GM12878 (cell line): ENCODE measurements around the gene APPBP2. TPM values are rescaled to one million over a fixed set of nuclear protein-coding genes. Genes with fewer than 3 reads are reported as not detected.

ENCODE experiments used
- ATAC-seq: fragments of 200-7000 bp; cut with Tn5 transposase; 3 replicates; pipeline ENCODE4 v1.9.1; 2020; ENCODE audit warnings: mild to moderate bottlenecking, moderate library complexity
- BruUV-seq: library from RNA; stranded (reverse); fragments of 400-500 nt; replicated peaks from 2 replicates; lab custom pipeline; 2021; lab: Mats Ljungman, UMichigan
- CTCF ChIA-PET: fragments of 300-600 bp; sonication (Branson Sonifier 250); formaldehyde crosslinking; extraction: SDS; loops from one replicate; lab custom pipeline; 2021; ENCODE audit warnings: inconsistent platforms; lab: Yijun Ruan, JAX
- POLR2A ChIA-PET: fragments of 350-600 bp; formaldehyde crosslinking; extraction: SDS; loops from one replicate; lab custom pipeline; 2021; ENCODE audit warnings: inconsistent platforms; lab: Charles Lee
- RAD21 ChIA-PET: fragments of 300-600 bp; sonication (Branson Sonifier 250); formaldehyde crosslinking; loops from one replicate; lab custom pipeline; 2023; ENCODE audit warnings: antibody characterized with exemption; ENCODE audit not compliant: unreplicated experiment; lab: Charles Lee
- SMC1A ChIA-PET: fragments of 300-600 bp; sonication (Branson Sonifier 250); formaldehyde crosslinking; loops from one replicate; lab custom pipeline; 2023; ENCODE audit not compliant: unreplicated experiment, uncharacterized antibody; lab: Charles Lee
- DNase-seq: peaks from one replicate; pipeline ENCODE4 v3.0.0-alpha.2; 2011; ENCODE audit warnings: low read depth, low spot score
- FAIRE-seq: peaks from 3 replicates; lab custom pipeline; 2011; peaks lifted over from hg19 to GRCh38; lab: Jason Lieb, UNC
- H2AFZ ChIP-seq: 2 replicates; pipeline ENCODE4 v1.6.0; 2011; ENCODE audit warnings: low read depth, low read length, control low read depth; ENCODE audit not compliant: control insufficient read depth
- H3K27ac ChIP-seq: 2 replicates; pipeline ENCODE4 v1.5.1; 2011; ENCODE audit warnings: control low read depth; ENCODE audit not compliant: control insufficient read depth, insufficient read depth
- H3K27me3 ChIP-seq, 2 experiments: replicated peaks in 1 of 2; 2 replicates each; pipeline versions ENCODE4 v1.6.0 to v1.6.1; 2011; ENCODE audit warnings: low read length in 1 of 2; ENCODE audit not compliant: control insufficient read depth in 2 of 2, insufficient read depth in 2 of 2
- H3K36me3 ChIP-seq, 2 experiments: 2 replicates each; pipeline ENCODE4 v1.5.1; 2011; ENCODE audit warnings: low read length in 1 of 2; ENCODE audit not compliant: control insufficient read depth in 2 of 2, insufficient read depth in 2 of 2
- H3K4me1 ChIP-seq: 2 replicates; pipeline ENCODE4 v1.6.1; 2011; ENCODE audit warnings: mild to moderate bottlenecking, low read length, moderate library complexity, mixed read lengths; ENCODE audit not compliant: control insufficient read depth, insufficient read depth
- H3K4me2 ChIP-seq: 2 replicates; pipeline ENCODE4 v1.6.0; 2011; ENCODE audit warnings: control low read depth; ENCODE audit not compliant: control insufficient read depth, insufficient read depth
- H3K4me3 ChIP-seq: fragments of 200-600 bp; sonication (generic); 2 replicates; pipeline ENCODE4 v1.5.1; 2016
- H3K79me2 ChIP-seq: 2 replicates; pipeline ENCODE4 v1.6.0; 2011; ENCODE audit warnings: low read length; ENCODE audit not compliant: control insufficient read depth, insufficient read depth
- H3K9ac ChIP-seq: 2 replicates; pipeline ENCODE4 v1.8.0; 2011; ENCODE audit warnings: low read length, control low read depth, mixed read lengths; ENCODE audit not compliant: control insufficient read depth, insufficient read depth
- H3K9me3 ChIP-seq: replicated peaks from 3 replicates; pipeline ENCODE4 v1.5.1; 2011; ENCODE audit warnings: mild to moderate bottlenecking, low read length; ENCODE audit not compliant: control insufficient read depth, insufficient read depth
- H4K20me1 ChIP-seq: 2 replicates; pipeline ENCODE4 v1.6.0; 2011; ENCODE audit not compliant: control insufficient read depth, insufficient read depth
- BMI1 ChIP-seq: fragments of 450-650 bp; IDR thresholded peaks from 2 replicates; pipeline ENCODE4 v1.6.1; 2016; ENCODE audit warnings: mild to moderate bottlenecking, moderate library complexity, borderline replicate concordance
- CHD1 ChIP-seq: IDR thresholded peaks from 2 replicates; pipeline ENCODE4 v1.6.1; 2012; ENCODE audit warnings: low read depth, low read length, improper control_type of control experiment
- E2F4 ChIP-seq: IDR thresholded peaks from 2 replicates; pipeline ENCODE4 v1.6.1; 2012; ENCODE audit warnings: low read depth, low read length, improper control_type of control experiment
- EED ChIP-seq: sonication (generic); IDR thresholded peaks from 2 replicates; pipeline ENCODE4 v1.6.1; 2016; ENCODE audit warnings: antibody characterized with exemption, low read depth
- LARP7 ChIP-seq: fragments of 450-650 bp; IDR thresholded peaks from 2 replicates; pipeline ENCODE4 v1.6.1; 2017; ENCODE audit warnings: mild to moderate bottlenecking
- MTA3 ChIP-seq: IDR thresholded peaks from 2 replicates; pipeline ENCODE4 v1.6.1; 2012; ENCODE audit warnings: low read length, inconsistent platforms, borderline replicate concordance
- NFXL1 ChIP-seq: fragments of 450-650 bp; IDR thresholded peaks from 2 replicates; pipeline ENCODE4 v1.6.1; 2017; ENCODE audit warnings: antibody characterized with exemption, mild to moderate bottlenecking, borderline replicate concordance
- POLR2A ChIP-seq: IDR thresholded peaks from 2 replicates; pipeline ENCODE4 v1.6.1; 2011; ENCODE audit warnings: low read depth, mild to moderate bottlenecking, low read length
- REST ChIP-seq: IDR thresholded peaks from 2 replicates; pipeline ENCODE4 v1.6.1; 2012; ENCODE audit warnings: mild to moderate bottlenecking, low read depth, low read length
- WGBS: methylation state at CpG from one replicate; pipeline ENCODE4 v1.1.6; 2016; ENCODE audit warnings: low lambda C conversion rate; ENCODE audit not compliant: insufficient replicate concordance, insufficient coverage; ENCODE audit errors: missing lambda C conversion rate; 5-methylcytosine and 5-hydroxymethylcytosine counted together
- in situ Hi-C: fragments of 300-500 bp; cut with MboI; formaldehyde crosslinking; loops from 9 replicates; pipeline ENCODE4 v1.14.3; 2018; ENCODE audit warnings: mixed read lengths
- intact Hi-C: fragments of 100-400 bp; cut with micrococcal nuclease; formaldehyde crosslinking; loops from one replicate; pipeline ENCODE4 v1.14.2; 2022; ENCODE audit not compliant: unreplicated experiment
- polyA plus RNA-seq, 11 experiments: library from polyadenylated mRNA; depleted of rRNA in 4 of 11; unstranded in 6 of 11; stranded (reverse) in 5 of 11; fragments of >200 nt; fragmentation: Nextera tagmentation in 4 of 11; fragmentation: Illumina TruSeq in 1 of 11; extraction: Ambion mirVana in 4 of 11; extraction: Trizol in 1 of 11; gene quantifications; 1 replicate in 1 of 11; 2 replicates in 10 of 11; pipeline versions ENCODE4 v1.2.1 to v1.2.3, GENCODE V29; 2011 to 2016; ENCODE audit warnings: inconsistent platforms in 2 of 11, missing spikeins in 2 of 11, low read depth in 1 of 11
- total RNA-seq, 4 experiments: library from RNA; depleted of rRNA in 3 of 4; stranded (reverse); fragments of >200 nt in 3 of 4; fragmentation: Illumina TruSeq in 1 of 4; extraction: Trizol in 1 of 4; gene quantifications; 2 replicates each; pipeline versions ENCODE4 v1.2.1 to v1.2.3, GENCODE V29; 2013 to 2021

The APPBP2 gene
- total and polyA plus RNA-seq, 10 of the 15 experiments (the other 5 are each of a cell fraction or from before 2014, with no cell fraction given) = 4.3 to 30.8 (median 13.1) TPM

GRCh38 chr17:60463157-60463835, 62.7 kb downstream of the APPBP2 start:
- H3K4me3 ChIP-seq = no peak overlapping the region
- no peaks in the 10 kb centered on the region for H4K20me1 ChIP-seq
- no peaks in the 10 kb centered on the region for H3K79me2 ChIP-seq
- in situ Hi-C loops (no loop called here), intact Hi-C loops (no loop called here)
- ChIA-PET RAD21 (no interaction called here), SMC1A (interaction anchor here (1.0 kb wide), 1 partner anchor 11 kb away, joined by 3 read pairs; no protein-coding TSS in a partner anchor), POLR2A (no interaction called here), CTCF (no interaction called here)
- H3K9ac ChIP-seq = no peak overlapping the region
- no TSS peak for BruUV-seq
- no peak for DNase-seq
- FAIRE-seq = no peak
- no peak for ATAC-seq
- H3K4me2 ChIP-seq = no peak overlapping the region
- H3K36me3 ChIP-seq = peaks cover 2 to 29% of the 10 kb centered on the region in 2 experiments; a peak in 3 of 4 replicates
- no peak overlapping the region for H3K27ac ChIP-seq
- WGBS = over 99% methylated on average over 4 of the region's 4 CpGs
- H3K27me3 ChIP-seq = no peaks in the 10 kb centered on the region
- no peak overlapping the region for H2AFZ ChIP-seq
- TF ChIP-seq NFXL1 = peak; percentile 41
- TF ChIP-seq E2F4 = no peak
- no peaks in the 10 kb centered on the region for H3K9me3 ChIP-seq
- H3K4me1 ChIP-seq = no peaks in the 10 kb centered on the region

- 27% methylated on average over 1 of the region's 1 CpG for WGBS
- POLR2A ChIA-PET = no interaction called here
- TF ChIP-seq MTA3 (no peak), REST (no peak), EED (no peak), CHD1 (no peak), POLR2A (no peak), LARP7 (no peak), BMI1 (no peak)
- TF ChIP-seq, all 136 proteins: peak for 0
- intact Hi-C loops = no loop called here
- H3K4me2 ChIP-seq = no peak overlapping the region
- no peak overlapping the region for H3K4me3 ChIP-seq
- in situ Hi-C loops = no loop called here
- RAD21 ChIA-PET = no interaction called here
- H3K4me1 ChIP-seq = no peaks in the 10 kb centered on the region
- no peaks in the 10 kb centered on the region for H4K20me1 ChIP-seq
- no TSS peak for BruUV-seq
- no peak overlapping the region for H3K9ac ChIP-seq
- peaks cover 2 to 36% of the 10 kb centered on the region in 2 experiments; a peak in 3 of 4 replicates for H3K36me3 ChIP-seq
- H3K27me3 ChIP-seq = no peaks in the 10 kb centered on the region
- DNase-seq = no peak
- FAIRE-seq = no peak
- SMC1A ChIA-PET = interaction anchor here (0.8 to 1.1 kb wide), 2 partner anchors 10 to 14 kb away, joined by 3 to 5 read pairs; no protein-coding TSS in a partner anchor
- no peaks in the 10 kb centered on the region for H3K79me2 ChIP-seq
- no peak overlapping the region for H2AFZ ChIP-seq
- ATAC-seq = no peak
- no peaks in the 10 kb centered on the region; the same call in 2 of the 3 replicates for H3K9me3 ChIP-seq
- H3K27ac ChIP-seq = no peak overlapping the region
- CTCF ChIA-PET = interaction anchor here (0.6 to 1.2 kb wide), 3 partner anchors 176 to 1282 kb away, joined by 3 read pairs; no protein-coding TSS in a partner anchor
These were observed 64.5 kb downstream of the APPBP2 start for GRCh38 chr17:60461584-60461983.
